ENCODE measurements around the gene TMEM175.
"Not testable (repeated sequence)": the region's sequence is repeated elsewhere in the genome, so short reads cannot be mapped to it uniquely, and the experiment has no call there.

The TMEM175 gene

DNA sequence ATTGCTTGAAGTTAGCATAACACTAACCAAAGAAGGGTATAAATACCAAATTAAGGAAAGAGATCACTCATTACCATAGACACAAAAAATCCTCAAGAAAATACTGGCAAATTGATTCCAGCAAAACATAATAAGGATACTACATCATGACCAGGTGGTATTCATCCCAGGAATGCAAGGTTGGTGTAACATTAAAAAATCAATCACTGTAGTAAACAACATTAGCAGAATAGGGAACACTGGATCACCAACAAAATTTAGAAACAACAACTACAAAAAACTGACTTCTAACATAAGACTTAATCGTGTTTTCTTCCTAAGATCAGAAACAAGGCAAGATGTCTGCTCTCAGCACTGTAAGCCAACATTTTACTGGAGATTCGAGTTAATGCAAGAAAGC lies 14.3 kb upstream of the TMEM175 start:
- DNase-seq (ENCODE audit: low spot score): no peak

GRCh38 chr4:918591-918990 lies 13.7 kb upstream of the TMEM175 start:
- DNase-seq (ENCODE audit: low spot score): not testable (repeated sequence)

GRCh38 chr4:919004-919680 lies 13.1 kb upstream of the TMEM175 start:
- DNase-seq (ENCODE audit: low spot score): not testable (repeated sequence)

GRCh38 chr4:921830-922331 lies 10.4 kb upstream of the TMEM175 start:
- no peak for DNase-seq (ENCODE audit: low spot score)

DNA sequence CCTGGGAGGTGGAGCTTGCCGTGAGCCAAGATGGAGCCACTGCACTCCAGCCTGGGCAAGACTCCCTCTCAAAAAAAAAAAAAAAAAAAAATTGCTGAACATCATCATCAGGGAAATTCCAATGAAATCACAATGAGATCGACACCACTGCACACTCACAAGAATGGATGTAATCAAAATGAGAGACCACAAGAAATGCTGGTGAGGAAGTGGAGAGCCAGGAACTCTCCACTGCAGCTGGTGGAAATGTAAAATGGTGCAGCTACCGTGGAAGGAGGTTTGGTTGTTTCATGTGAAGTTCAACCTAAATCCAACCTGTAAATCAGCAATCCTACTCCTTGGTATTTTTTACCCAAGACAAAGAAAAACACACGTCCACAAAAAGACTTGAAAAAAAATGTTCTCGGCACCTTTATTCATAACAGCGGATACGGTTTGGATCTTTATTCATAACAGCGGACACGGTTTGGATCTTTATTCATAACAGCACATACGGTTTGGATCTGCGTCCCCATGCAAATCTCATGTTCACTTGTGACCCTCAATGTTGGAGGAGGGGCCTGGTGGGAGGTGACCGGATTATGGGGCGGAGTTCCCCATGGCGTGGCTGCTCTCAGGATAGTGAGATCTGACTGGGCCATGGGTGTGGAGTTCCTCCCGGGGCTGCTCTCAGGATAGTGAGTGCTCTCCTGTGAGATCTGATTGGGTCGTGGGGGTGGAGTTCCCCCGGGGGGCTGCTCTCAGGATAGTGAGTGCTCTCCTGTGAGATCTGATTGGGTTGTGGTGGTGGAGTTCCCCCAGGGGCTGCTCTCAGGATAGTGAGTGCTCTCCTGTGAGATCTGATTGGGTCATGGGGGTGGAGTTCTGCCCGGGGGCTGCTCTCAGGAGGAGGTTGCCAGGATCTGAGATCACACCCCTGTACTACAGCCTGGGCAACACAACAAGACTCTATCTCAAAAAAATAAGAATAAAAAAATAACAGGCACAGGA lies 7.9 kb upstream of the TMEM175 start:
- no peak for DNase-seq (ENCODE audit: low spot score)

DNA sequence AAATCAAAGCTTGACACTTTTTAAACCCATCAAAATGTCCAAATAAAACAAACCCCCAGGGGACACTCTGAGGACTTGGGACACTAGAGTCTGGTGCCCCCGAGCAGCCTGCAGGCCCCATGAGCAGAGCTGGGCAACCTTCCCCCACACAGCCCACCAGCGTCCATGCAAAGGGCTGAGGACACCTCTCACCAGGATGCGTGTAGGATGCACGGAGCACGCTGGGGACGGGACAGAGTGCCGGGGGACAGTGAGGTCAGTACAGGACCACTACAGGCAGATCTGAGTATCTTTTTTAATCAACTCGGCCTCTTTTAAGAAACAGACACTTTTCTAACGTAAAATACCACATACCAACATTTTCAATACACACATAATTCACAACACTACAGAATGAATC lies 7.1 kb upstream of the TMEM175 start:
- DNase-seq (ENCODE audit: low spot score): no peak

DNA sequence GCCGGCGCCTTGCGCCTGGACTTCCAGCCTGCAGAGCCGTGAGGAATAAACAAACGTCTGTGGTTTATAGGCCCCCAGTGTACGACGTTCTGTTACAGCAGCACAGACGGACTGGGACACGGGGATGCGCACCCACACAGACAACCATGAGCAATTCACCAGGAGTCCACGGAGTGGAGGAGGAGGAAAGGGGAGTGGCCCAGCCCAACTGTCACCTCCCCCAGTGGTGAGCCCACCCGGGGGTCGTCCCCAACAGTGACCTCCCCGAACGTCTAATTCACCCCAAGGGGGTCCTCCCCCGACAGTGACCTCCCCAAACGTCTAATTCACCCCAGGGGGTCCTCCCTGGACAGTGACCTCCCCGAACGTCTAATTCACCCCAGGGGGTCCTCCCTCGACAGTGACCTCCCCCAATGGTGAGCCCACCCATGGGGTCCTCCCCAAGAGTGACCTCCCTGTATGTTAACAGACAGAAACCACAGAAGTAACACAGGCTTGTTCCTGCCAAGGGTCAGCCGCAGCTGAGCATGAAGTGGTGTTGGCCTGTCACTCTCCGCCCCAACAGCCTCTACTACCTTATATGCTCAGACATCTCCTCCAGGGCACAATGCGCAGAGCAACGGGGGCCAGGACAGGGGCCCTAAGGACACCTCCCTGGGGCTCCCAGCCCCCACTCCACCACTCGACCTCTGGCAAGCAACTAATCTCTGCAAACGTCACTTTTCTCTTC lies 6.3 kb upstream of the TMEM175 start:
- DNase-seq (ENCODE audit: low spot score): no peak

- DNase-seq (ENCODE audit: low spot score): peak; percentile 71
Measured at GRCh38 chr4:926538-926937, 5.7 kb upstream of the TMEM175 start.

DNA sequence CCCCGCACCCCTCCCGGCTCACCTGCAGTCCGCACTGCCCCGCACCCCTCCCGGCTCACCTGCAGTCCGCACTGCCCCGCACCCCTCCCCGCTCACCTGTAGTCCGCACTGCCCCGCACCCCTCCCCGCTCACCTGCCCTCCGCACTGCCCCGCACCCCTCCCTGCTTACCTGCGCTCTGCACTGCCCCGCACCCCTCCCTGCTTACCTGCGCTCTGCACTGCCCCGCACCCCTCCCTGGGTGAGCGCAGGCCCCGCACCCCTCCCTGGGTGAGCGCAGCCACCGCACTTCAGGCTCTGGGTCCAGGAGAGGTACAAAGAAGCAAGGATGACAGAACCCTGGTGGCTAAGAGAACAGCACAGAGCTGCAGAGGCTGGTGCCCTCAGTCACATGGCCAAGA lies 4.7 kb upstream of the TMEM175 start:
- not testable (repeated sequence) for DNase-seq (ENCODE audit: low spot score)

- DNase-seq (ENCODE audit: low spot score): no peak
Measured at GRCh38 chr4:929096-929765, 3.0 kb upstream of the TMEM175 start.

GRCh38 chr4:930028-930551 lies 2.2 kb upstream of the TMEM175 start:
- no peak for DNase-seq (ENCODE audit: low spot score)

- DNase-seq (ENCODE audit: low spot score): no peak
Measured at GRCh38 chr4:930827-931193, 1.4 kb upstream of the TMEM175 start.

DNA sequence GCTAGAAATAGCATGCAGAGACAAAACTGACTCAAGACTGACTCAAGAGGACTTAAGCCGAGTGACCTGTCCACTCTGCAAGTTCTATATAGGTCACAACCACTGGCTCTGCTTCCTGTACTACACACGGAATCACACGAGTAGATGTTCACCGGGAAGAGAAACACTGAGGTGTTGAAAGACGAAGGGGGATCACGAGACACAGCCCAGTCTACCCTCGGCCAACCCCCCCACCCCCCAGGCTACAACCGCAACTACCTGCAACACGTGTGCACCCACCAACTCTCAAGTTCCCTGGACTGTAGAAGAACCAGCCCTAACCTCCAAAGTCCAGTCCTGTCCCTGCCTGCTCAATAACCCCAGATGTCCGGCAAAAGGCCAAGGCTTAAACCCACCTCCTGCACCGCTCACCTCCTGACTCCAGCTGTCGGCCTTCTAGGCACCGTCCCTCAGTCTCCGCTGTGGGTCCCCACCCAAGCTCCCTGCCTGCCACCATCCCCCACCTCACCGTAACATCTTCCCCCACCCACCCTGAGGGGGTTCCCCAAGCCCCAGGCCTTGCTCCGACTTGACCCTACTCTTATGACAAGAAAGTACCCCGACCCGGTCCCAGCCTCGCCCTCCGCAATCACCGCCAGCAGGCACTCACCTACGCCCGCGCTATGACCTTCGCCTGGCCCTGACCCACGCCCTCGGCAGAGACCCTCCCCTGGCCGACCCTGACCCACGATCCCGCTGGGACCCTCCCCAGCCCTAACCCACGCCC lies 883 bp upstream of the TMEM175 start:
- no peak for DNase-seq (ENCODE audit: low spot score)

DNA sequence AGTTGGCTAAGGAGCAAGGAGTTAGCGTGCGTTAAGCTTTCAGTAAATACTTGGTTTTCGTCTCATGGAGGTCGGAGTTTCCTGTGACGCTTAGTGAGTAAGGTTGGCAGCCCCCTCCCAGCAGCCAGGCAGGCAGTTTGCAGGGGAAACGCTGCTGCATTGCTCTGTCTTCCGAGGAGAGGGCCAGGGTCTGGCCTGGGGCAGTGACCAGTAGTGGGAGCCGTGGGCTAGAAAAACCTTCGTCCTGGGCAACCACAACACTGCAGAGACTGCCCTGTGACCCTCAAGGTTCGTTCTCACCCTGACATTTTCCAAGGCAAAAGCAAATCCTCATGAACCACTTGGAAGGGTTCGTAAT lies 432 bp downstream of the TMEM175 start:
- DNase-seq (ENCODE audit: low spot score): no peak

- DNase-seq (ENCODE audit: low spot score): not testable (repeated sequence)
Measured at GRCh38 chr4:939508-939907, 7.2 kb downstream of the TMEM175 start.

DNA sequence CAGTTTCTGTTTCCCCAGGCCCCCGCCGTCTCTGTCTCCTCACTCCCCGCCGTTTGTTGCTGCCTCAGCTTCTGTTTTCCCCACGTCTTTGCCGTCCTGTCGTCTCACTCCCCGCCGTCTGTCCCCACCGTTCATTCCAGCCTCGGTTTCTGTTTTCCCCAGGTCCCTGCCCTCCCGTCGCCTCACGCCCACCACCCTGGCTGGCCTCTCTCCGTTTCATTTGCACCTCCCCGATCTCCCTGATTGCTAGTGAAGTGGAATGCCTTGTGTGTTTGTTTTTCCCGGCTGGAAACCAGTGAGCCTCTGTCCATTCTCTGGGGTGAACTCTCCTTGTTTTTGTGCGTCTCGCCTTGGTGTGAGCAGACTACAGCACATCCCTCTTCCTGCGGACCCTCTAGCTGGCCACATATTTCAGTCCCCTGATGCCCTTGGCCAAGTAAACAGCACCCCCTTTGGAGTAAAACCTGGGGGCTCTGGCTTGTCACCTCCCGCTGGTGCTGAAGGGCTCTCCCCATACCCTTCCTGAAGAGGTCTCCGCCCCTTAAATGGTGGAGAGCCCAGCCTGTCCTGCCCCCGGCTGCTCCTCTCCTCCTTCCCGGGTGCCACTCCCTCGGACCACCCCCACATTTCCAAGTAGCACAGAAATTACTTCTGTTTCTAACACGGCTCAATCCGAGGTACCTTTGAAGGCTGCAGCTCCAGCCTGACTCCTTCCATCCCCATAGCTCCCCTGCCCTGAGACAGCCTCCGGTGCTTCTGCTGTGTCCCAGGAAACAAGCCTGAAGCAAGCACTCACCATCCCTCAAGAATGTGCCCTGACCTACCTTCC lies 13.2 kb downstream of the TMEM175 start:
- DNase-seq (ENCODE audit: low spot score): peak; percentile 31

GRCh38 chr4:946103-946450 lies 13.8 kb downstream of the TMEM175 start:
- DNase-seq (ENCODE audit: low spot score): peak; percentile 22

DNA sequence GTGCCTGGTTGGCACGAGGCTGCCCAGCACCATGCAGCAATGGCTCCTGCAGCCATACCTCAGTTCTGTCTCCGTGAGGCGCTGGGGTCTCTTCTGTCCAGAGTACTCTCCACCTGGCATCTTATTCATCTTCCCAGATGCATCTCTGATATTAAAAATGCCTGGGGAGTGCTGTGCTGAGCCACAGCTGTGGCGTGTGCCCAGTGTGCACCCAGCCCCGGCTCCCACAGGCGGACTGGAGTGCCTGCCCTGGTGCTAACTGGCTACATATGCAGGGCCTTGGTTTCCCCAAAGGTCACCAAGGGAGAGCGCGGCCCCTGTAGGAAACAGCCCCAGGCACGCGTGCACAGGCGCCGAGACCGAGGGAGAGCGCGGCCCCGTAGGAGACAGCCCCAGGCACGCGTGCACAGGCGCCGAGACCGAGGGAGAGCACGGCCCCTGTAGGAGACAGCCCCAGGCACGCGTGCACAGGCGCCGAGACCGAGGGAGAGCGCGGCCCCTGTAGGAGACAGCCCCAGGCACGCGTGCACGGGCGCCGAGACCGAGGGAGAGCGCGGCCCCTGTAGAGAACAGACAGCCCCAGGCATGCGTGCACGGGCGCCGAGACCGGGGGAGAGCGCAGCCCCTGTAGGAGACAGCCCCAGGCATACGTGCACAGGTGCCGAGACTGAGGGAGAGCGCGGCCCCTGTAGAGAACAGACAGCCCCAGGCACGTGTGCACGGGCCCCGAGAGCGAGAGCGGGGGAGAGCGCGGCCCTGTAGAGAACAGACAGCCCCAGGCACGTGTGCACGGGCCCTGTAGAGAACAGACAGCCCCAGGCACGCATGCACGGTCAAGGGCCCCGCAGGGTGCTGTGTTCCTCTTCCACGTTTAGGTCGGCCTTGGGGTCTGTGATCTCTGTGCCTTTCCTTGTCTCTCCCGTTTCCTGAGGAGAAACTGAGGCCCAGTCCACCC lies 14.5 kb downstream of the TMEM175 start:
- DNase-seq (ENCODE audit: low spot score): peak; percentile 7

DNA sequence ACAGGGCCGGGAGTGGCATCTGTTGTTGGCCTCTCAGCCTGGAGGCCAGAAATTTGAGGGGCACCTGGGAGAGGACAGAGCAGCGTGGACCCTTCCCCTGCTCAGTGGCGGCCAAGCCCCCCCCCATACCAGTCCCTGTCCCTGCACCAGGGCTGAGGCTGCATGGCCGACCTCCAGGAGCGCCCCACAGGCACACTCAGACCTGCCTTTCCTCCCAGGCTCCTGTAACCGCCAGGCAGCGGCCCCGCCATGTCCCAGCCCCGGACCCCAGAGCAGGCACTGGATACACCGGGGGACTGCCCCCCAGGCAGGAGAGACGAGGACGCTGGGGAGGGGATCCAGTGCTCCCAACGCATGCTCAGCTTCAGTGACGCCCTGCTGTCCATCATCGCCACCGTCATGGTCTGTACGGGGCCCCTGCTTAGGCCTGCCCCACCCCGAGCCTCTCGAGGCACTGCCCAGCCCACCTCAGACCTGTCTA lies 15.3 kb downstream of the TMEM175 start:
- peak; percentile 13 for DNase-seq (ENCODE audit: low spot score)

Data from iPS-NIHi11 (cell line).